Natural killer cell (primary cell): ENCODE results near the gene RNF133. TPM values are rescaled to one million over a fixed set of nuclear protein-coding genes. Genes with fewer than 3 reads are reported as not detected.

ENCODE experiments used
- ATAC-seq, 3 donors: fragments of 150-1000 bp in 2 of 3; fragments of 200-7000 bp in 1 of 3; cut with Tn5 transposase; 1 replicate in 1 of 3; 2 replicates in 2 of 3; pipeline ENCODE4 v1.10.0; 2021; ENCODE audit warnings: mild to moderate bottlenecking in 2 of 3, moderate library complexity in 2 of 3
- DNase-seq, 2 donors: peaks; one replicate each; pipeline versions ENCODE4 v3.0.0 to v3.0.0-alpha.2; 2013 to 2021; ENCODE audit warnings: mixed read lengths in 1 of 2
- H3K27ac ChIP-seq: one replicate; pipeline ENCODE4 v1.5.1; 2013; ENCODE audit warnings: mild to moderate bottlenecking, low read length
- H3K27me3 ChIP-seq: one replicate; pipeline ENCODE4 v1.6.1; 2013; ENCODE audit warnings: low read length; ENCODE audit not compliant: control insufficient read depth, insufficient read depth
- H3K36me3 ChIP-seq: one replicate; pipeline ENCODE4 v1.6.1; 2013; ENCODE audit warnings: low read length; ENCODE audit not compliant: control insufficient read depth, insufficient read depth
- H3K4me1 ChIP-seq: one replicate; pipeline ENCODE4 v1.6.1; 2013; ENCODE audit warnings: low read length; ENCODE audit not compliant: control insufficient read depth, insufficient read depth
- H3K4me3 ChIP-seq: one replicate; pipeline ENCODE4 v1.5.1; 2013; ENCODE audit warnings: low read length
- H3K9me3 ChIP-seq: one replicate; pipeline ENCODE4 v1.6.1; 2013; ENCODE audit warnings: low read length; ENCODE audit not compliant: control insufficient read depth, insufficient read depth
- H3K27ac Mint-ChIP-seq, 2 donors: one replicate each; pipeline ENCODE4 v1.8.0; 2022; ENCODE audit warnings: mild to moderate bottlenecking in 2 of 2, mixed read lengths in 2 of 2, moderate library complexity in 1 of 2
- H3K27me3 Mint-ChIP-seq, 2 donors: one replicate each; pipeline ENCODE4 v1.8.0; 2022; ENCODE audit warnings: low read depth in 2 of 2, mixed read lengths in 2 of 2
- H3K36me3 Mint-ChIP-seq: one replicate; pipeline ENCODE4 v1.8.0; 2022; ENCODE audit warnings: mixed read lengths
- H3K4me1 Mint-ChIP-seq, 2 donors: one replicate each; pipeline ENCODE4 v1.8.0; 2022; ENCODE audit warnings: mixed read lengths in 2 of 2
- H3K4me3 Mint-ChIP-seq: one replicate; pipeline ENCODE4 v1.8.0; 2022; ENCODE audit warnings: mild to moderate bottlenecking, moderate library complexity, mixed read lengths
- H3K9me3 Mint-ChIP-seq, 2 donors: one replicate each; pipeline ENCODE4 v1.8.0; 2022; ENCODE audit warnings: mixed read lengths in 2 of 2
- CTCF ChIP-seq: fragments of 200-600 bp; IDR thresholded peaks from one replicate; pipeline ENCODE4 v1.8.0; 2022; ENCODE audit warnings: antibody characterized with exemption
- WGBS: methylation state at CpG from one replicate; pipeline ENCODE4 v1.1.7; 2013; ENCODE audit warnings: missing lambda C conversion rate; ENCODE audit not compliant: insufficient coverage; 5-methylcytosine and 5-hydroxymethylcytosine counted together
- intact Hi-C: fragments of 100-400 bp; cut with micrococcal nuclease; formaldehyde crosslinking; loops from one replicate; pipeline ENCODE4 v1.14.2; 2022
- total RNA-seq, 4 donors: library from RNA; stranded (reverse); fragments of 120-200 nt in 1 of 4; gene quantifications; one replicate each; pipeline versions ENCODE4 v1.2.3 to v1.2.4, GENCODE V29; 2013 to 2022

RNF133 gene
- total RNA-seq, 3 donors from 2014 or later (not counting 1 experiment from before 2014, with no cell fraction given): not detected

GRCh38 chr7:122652876-122653275, 46.0 kb downstream of the RNF133 start:
- Mint-ChIP-seq H3K9me3 (peaks cover 12 to 23% of the 10 kb centered on the region in 2 donors), H3K36me3 (no peaks in the 10 kb centered on the region), H3K4me3 (no peak overlapping the region), H3K27me3 (no peaks in the 10 kb centered on the region), H3K4me1 (no peaks in the 10 kb centered on the region), H3K27ac (no peak overlapping the region)
- TF ChIP-seq CTCF: no peak
- ATAC-seq (no peak), DNase-seq (no peak)
- WGBS: 72% methylated on average over 4 of the region's 4 CpGs
- H3K9me3 ChIP-seq: no peaks in the 10 kb centered on the region
- H3K4me3 ChIP-seq: no peak overlapping the region
- H3K36me3 ChIP-seq: no peaks in the 10 kb centered on the region
- no peaks in the 10 kb centered on the region for H3K4me1 ChIP-seq
- intact Hi-C loops: no loop called here
- H3K27ac ChIP-seq: no peak overlapping the region
- no peaks in the 10 kb centered on the region for H3K27me3 ChIP-seq

- Histone ChIP-seq H3K27ac (no peak overlapping the region), H3K9me3 (no peaks in the 10 kb centered on the region), H3K4me3 (no peak overlapping the region), H3K27me3 (no peaks in the 10 kb centered on the region), H3K36me3 (no peaks in the 10 kb centered on the region), H3K4me1 (no peaks in the 10 kb centered on the region)
- intact Hi-C loops: no loop called here
- Mint-ChIP-seq H3K9me3 (peaks cover 20 to 30% of the 10 kb centered on the region in 2 donors), H3K4me1 (no peaks in the 10 kb centered on the region), H3K4me3 (no peak overlapping the region), H3K36me3 (no peaks in the 10 kb centered on the region), H3K27ac (no peak overlapping the region), H3K27me3 (no peaks in the 10 kb centered on the region)
- TF ChIP-seq CTCF: no peak
- ATAC-seq (no peak), DNase-seq (no peak)
- 71% methylated on average over 2 of the region's 2 CpGs for WGBS
Observed at GRCh38 chr7:122651451-122651850, 47.5 kb downstream of the RNF133 start.

Other genes with a start within 250 kb of the RNF133 start
- gene RNF148, start 3.8 kb upstream of the RNF133 start, total RNA-seq: not detected
- not detected for gene CADPS2, start 187.3 kb upstream of the RNF133 start, total RNA-seq